Ovary (tissue), 9 donors: ENCODE measurements around the gene SPARC. TPM values are rescaled to one million over a fixed set of nuclear protein-coding genes. Genes with fewer than 3 reads are reported as not detected.

Experiments used
- DNase-seq, 5 donors: peaks; one replicate each; pipeline ENCODE4 v3.0.0-alpha.2; 2019 to 2020
- H3K27ac ChIP-seq, 2 donors: fragments of 200-600 bp; one replicate each; pipeline versions ENCODE4 v1.5.1 to v1.8.0; 2019 to 2022
- H3K27me3 ChIP-seq: fragments of 200-600 bp; one replicate; pipeline ENCODE4 v1.8.0; 2022
- H3K36me3 ChIP-seq: fragments of 200-600 bp; sonication (generic); one replicate; pipeline ENCODE4 v1.5.1; 2019
- H3K4me1 ChIP-seq: one replicate; pipeline ENCODE4 v1.8.1; 2013; ENCODE audit warnings: mild to moderate bottlenecking, moderate library complexity; ENCODE audit not compliant: insufficient read depth
- H3K4me3 ChIP-seq: fragments of 200-600 bp; sonication (generic); one replicate; pipeline ENCODE4 v1.5.1; 2017
- H3K9me3 ChIP-seq, 2 donors: fragments of 200-600 bp in 1 of 2; sonication (generic) in 1 of 2; one replicate each; pipeline versions ENCODE4 v1.5.1 to v1.8.1; 2013 to 2019; ENCODE audit warnings: mild to moderate bottlenecking in 1 of 2, moderate library complexity in 1 of 2
- CTCF ChIP-seq, 3 donors: fragments of 450-650 bp in 2 of 3; fragments of 200-600 bp in 1 of 3; IDR thresholded peaks; one replicate each; pipeline versions ENCODE4 v1.5.1 to v1.8.0; 2016 to 2022; ENCODE audit warnings: antibody characterized with exemption in 3 of 3, mild to moderate bottlenecking in 1 of 3
- EP300 ChIP-seq: sonication (generic); formaldehyde crosslinking; IDR thresholded peaks from one replicate; pipeline ENCODE4 v1.6.1; 2017; ENCODE audit warnings: antibody characterized with exemption
- POLR2A ChIP-seq: fragments of 450-650 bp; IDR thresholded peaks from one replicate; pipeline ENCODE4 v1.6.1; 2017; ENCODE audit warnings: antibody characterized with exemption, mild to moderate bottlenecking, moderate library complexity
- WGBS, 3 donors: extraction: QIAGEN DNeasy Blood & Tissue Kit in 1 of 3; methylation state at CpG; one replicate each; pipeline versions ENCODE4 v1.1.5 to v1.1.7; 2013 to 2017; 5-methylcytosine and 5-hydroxymethylcytosine counted together
- intact Hi-C, 4 donors: fragments of 100-400 bp; cut with DNase I; formaldehyde crosslinking; loops; one replicate each; pipeline versions ENCODE4 v1.11.0 to v1.15.1; 2022 to 2023
- polyA plus RNA-seq, 2 donors: library from polyadenylated mRNA; stranded (reverse); fragments of 200-250 nt in 1 of 2; fragments of 350-450 nt in 1 of 2; fragmentation: Illumina TruSeq in 1 of 2; extraction: RNeasy Lipid Tissue Mini Kit (QIAGEN cat#74804) in 1 of 2; gene quantifications; one replicate each; pipeline ENCODE4 v1.2.3, GENCODE V29; 2013 to 2014
- small RNA-seq: library from RNA; depleted of rRNA; stranded (forward); fragments of <200 nt; gene quantifications from one replicate; pipeline ENCODE3, GENCODE V24; 2016
- total RNA-seq, 7 donors: library from RNA; depleted of rRNA in 2 of 7; stranded (reverse); fragments of >200 nt in 2 of 7; fragmentation: NEBNext Ultra II Directional in 3 of 7; extraction: Animal tissue kit (Norgen Biotek cat#: 25700) in 3 of 7; gene quantifications; one replicate each; pipeline versions ENCODE4 v1.1.0 to v1.2.4, GENCODE V29; 2016 to 2023
- donor health status: DM: no; HTN: no; CAD: no; lungs with moderate emphysema.
- donor health status: DM: no; HTN: no; CAD: no.
- donor health status: Bipolar disorder and iron deficiency.
- donor health status: DM: yes; HTN: yes; CAD: no.
- donor health status: DM: no; HTN: no; CAD: no.
- donor health status: DM: yes; HTN: yes; CAD: no.

Gene SPARC
- total and polyA plus RNA-seq, 9 donors: 220 to 2,564 (median 924) TPM

DNA sequence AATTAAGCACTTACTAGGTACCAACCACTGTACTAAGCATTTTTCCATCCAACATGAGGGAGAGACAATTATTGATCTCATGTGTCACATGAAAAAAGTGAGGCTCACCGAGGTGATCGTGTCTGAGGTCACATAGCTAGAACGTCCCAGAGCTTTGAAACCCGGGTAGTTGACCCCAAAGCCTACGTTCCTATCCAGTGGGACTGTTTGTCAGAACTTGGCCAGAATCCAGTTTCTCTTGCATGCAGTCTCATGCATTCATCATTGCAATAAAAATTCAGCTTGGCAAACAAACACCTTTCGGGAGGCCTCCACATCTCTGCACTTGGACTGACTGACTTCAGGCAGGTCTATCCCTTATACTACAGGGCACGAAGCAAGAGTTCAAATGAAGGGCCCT, 72.2 kb downstream of the SPARC start:
- intact Hi-C loops: no loop called here
- no peak for TF ChIP-seq EP300
- TF ChIP-seq CTCF (IDR thresholded peaks at IDR 0.05): no peak
- no peak for TF ChIP-seq POLR2A
- no peaks in the 10 kb centered on the region for H3K27me3 ChIP-seq
- H3K4me3 ChIP-seq: no peak overlapping the region
- 59 to 72% (median 68%) methylated on average over 7 of the region's 7 CpGs for WGBS, 3 donors
- H3K36me3 ChIP-seq: no peaks in the 10 kb centered on the region
- H3K9me3 ChIP-seq: no peaks in the 10 kb centered on the region
- no peak overlapping the region for H3K27ac ChIP-seq
- no peaks in the 10 kb centered on the region for H3K4me1 ChIP-seq
- no peak for DNase-seq

DNA sequence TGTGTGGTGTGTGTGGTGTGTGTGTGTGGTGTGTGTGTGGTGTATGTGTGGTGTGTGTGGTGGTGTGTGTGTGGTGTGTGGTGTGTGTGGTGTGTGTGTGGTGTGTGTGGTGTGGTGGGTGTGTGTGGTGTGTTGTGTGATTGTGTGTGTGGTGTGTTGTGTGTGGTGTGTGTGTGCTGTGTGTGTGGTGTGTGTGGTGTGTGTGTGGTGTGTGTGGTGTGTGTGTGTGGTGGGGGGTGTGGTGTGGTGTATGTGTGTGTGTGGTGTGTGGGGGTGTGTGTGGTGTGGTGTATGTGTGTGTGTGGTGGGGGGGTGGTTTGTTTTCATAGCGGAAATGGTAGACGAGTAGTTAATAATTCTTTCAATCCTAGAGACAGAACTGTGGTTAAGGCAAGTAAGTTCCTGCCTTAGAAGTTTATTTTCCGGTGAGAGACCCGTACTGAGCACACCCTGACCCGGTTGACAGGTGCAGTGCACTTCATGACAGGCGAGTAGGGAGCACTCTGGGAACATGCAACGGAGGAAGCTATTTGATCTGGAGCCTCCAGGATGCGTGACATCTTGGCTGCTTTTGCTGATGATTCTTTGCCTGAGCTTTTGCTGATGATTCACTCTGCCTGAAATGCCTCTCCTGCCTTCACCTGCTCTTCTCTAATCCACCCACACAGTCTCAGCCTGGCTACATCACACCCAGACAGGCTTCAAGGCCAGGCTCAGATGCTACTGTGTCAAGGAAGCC, 73.9 kb downstream of the SPARC start:
- 30 to 36% (median 33%) methylated on average over 8 of the region's 8 CpGs for WGBS, 3 donors
- H3K27ac ChIP-seq: no peak overlapping the region
- no peak for DNase-seq
- intact Hi-C loops: no loop called here
- TF ChIP-seq POLR2A (no peak), CTCF (IDR thresholded peaks at IDR 0.05) (no peak), EP300 (no peak)
- H3K9me3 ChIP-seq: no peaks in the 10 kb centered on the region
- no peaks in the 10 kb centered on the region for H3K27me3 ChIP-seq
- no peak overlapping the region for H3K4me3 ChIP-seq
- H3K36me3 ChIP-seq: no peaks in the 10 kb centered on the region
- no peaks in the 10 kb centered on the region for H3K4me1 ChIP-seq

DNA sequence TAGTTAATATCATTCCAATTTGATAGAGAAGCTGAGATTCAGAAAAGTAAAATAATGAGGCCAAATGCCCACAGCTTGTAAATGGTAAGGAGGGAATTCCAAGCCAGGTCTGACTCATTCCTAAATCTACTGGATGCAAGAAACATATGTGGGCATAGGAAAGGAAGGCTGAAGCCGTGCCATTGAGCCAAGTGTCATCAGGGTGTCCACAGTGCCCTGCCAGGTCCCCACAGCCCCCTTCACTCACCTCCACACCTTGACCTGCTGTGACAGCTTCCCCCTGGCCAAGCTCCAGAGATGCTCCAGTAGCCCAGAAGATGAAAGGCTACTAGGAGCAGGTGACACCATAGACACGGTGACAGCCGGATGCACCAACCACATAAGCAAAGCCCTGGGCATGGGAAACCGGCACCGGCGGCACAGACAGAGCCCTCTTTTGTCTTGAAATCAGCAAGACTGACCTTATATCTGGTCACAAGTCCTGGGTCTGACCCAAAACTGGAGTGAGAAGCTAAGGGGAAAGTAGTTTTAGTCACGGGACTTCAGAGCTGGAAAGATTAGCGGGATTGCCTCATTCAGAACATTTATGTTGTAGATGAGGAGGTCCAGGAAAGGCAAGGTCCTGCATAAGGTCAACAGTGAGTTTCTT, 75.5 kb downstream of the SPARC start:
- Histone ChIP-seq H3K4me1 (no peaks in the 10 kb centered on the region), H3K36me3 (no peaks in the 10 kb centered on the region), H3K4me3 (no peak overlapping the region), H3K9me3 (no peaks in the 10 kb centered on the region), H3K27ac (no peak overlapping the region), H3K27me3 (no peaks in the 10 kb centered on the region)
- 91% methylated on average over 8 of the region's 8 CpGs for WGBS, 3 donors
- DNase-seq: no peak
- TF ChIP-seq EP300: no peak
- intact Hi-C loops: no loop called here

Small RNA genes lying within 50 kb of the gene (small RNA-seq; reads per million reads assigned to genes)
- gene RN7SKP232: not detected

Other genes starting within 250 kb of the SPARC start
- gene SLC36A1, start 239.3 kb downstream of the SPARC start, total RNA-seq: 1 to 10 TPM; 3.6 to 9.7 (median 5.4) TPM
- 1 to 10 TPM; 1.9 to 6.0 TPM for gene SLC36A1, start 239.3 kb downstream of the SPARC start, polyA plus RNA-seq
- under 1 TPM in 6 of 7 donors, not detected in 1; 0.03 to 0.74 (median 0.38) TPM for gene FAT2, start 95.6 kb downstream of the SPARC start, total RNA-seq
- under 1 TPM; 0.01 to 0.03 TPM for gene FAT2, start 95.6 kb downstream of the SPARC start, polyA plus RNA-seq
- 10 to 100 TPM; 23.0 to 86.6 (median 48.3) TPM for gene ATOX1, start 71.7 kb upstream of the SPARC start, total RNA-seq
- 10 to 100 TPM; 72.8 to 73.1 TPM for gene ATOX1, start 71.7 kb upstream of the SPARC start, polyA plus RNA-seq
- gene G3BP1, start 85.0 kb upstream of the SPARC start, total RNA-seq: 100 to 1,000 TPM in 5 of 7 donors, 10 to 100 TPM in 2; 70.2 to 224 (median 160) TPM
- gene G3BP1, start 85.0 kb upstream of the SPARC start, polyA plus RNA-seq: 10 to 100 TPM; 31.0 to 79.2 TPM
- gene GLRA1, start 237.9 kb upstream of the SPARC start, total RNA-seq: not detected
- not detected for gene GLRA1, start 237.9 kb upstream of the SPARC start, polyA plus RNA-seq